HEK293 (cell line): Measurements from ENCODE around the gene CANT1.

ENCODE experiments used
- CTCF ChIA-PET: fragments of 350-600 bp; formaldehyde crosslinking; extraction: SDS; loops from one replicate; lab custom pipeline; 2021; ENCODE audit warnings: antibody characterized with exemption; lab: Yijun Ruan, JAX
- POLR2A ChIA-PET: fragments of 300-600 bp; formaldehyde crosslinking; extraction: SDS; loops from one replicate; lab custom pipeline; 2020; ENCODE audit warnings: antibody characterized with exemption, inconsistent platforms; lab: Yijun Ruan, JAX
- H3K27ac ChIP-seq: fragments of 200-500 bp; sonication (Bioruptor generic); 2 replicates; pipeline ENCODE4 v1.5.1; 2014; ENCODE audit warnings: low read depth, low read length, control low read depth, inconsistent platforms; ENCODE audit errors: extremely low read depth
- H3K36me3 ChIP-seq, 2 experiments: fragments of 200-500 bp in 1 of 2; sonication (Bioruptor generic) in 1 of 2; 1 replicate in 1 of 2; 2 replicates in 1 of 2; pipeline ENCODE4 v1.5.1; 2014 to 2017; ENCODE audit warnings: inconsistent platforms in 2 of 2, low read length in 2 of 2; ENCODE audit not compliant: control insufficient read depth in 2 of 2, insufficient read depth in 1 of 2
- H3K4me1 ChIP-seq: fragments of 200-500 bp; sonication (Bioruptor generic); 2 replicates; pipeline ENCODE4 v1.5.1; 2014; ENCODE audit warnings: mild to moderate bottlenecking, low read length, inconsistent platforms; ENCODE audit not compliant: control insufficient read depth, insufficient read depth
- H3K4me3 ChIP-seq: 2 replicates; pipeline ENCODE4 v1.5.1; 2011; ENCODE audit warnings: low read depth, mild to moderate bottlenecking, control low read depth, low read length, moderate library complexity
- H3K9me3 ChIP-seq: fragments of 200-500 bp; sonication (Bioruptor generic); 2 replicates; pipeline ENCODE4 v1.5.1; 2014; ENCODE audit warnings: low read depth, low read length, inconsistent platforms; ENCODE audit not compliant: control insufficient read depth, insufficient read depth
- MYNN ChIP-seq: fragments of 450-650 bp; formaldehyde crosslinking; IDR thresholded peaks from 2 replicates; pipeline ENCODE4 v1.5.1; 2016; ENCODE audit warnings: missing biosample characterization, missing genetic modification characterization, borderline replicate concordance
- SP3 ChIP-seq: fragments of 450-650 bp; formaldehyde crosslinking; IDR thresholded peaks from 2 replicates; pipeline ENCODE4 v1.5.1; 2016; ENCODE audit warnings: missing biosample characterization, missing genetic modification characterization
- ZBTB8A ChIP-seq: fragments of 450-650 bp; formaldehyde crosslinking; IDR thresholded peaks from 2 replicates; pipeline ENCODE4 v1.5.1; 2016; ENCODE audit warnings: missing biosample characterization, missing genetic modification characterization
- ZNF169 ChIP-seq: fragments of 450-650 bp; formaldehyde crosslinking; IDR thresholded peaks from 2 replicates; pipeline ENCODE4 v1.5.1; 2016; ENCODE audit warnings: missing biosample characterization, missing genetic modification characterization
- TF ChIP-seq, protein P1 (sequence below): fragments of 450-650 bp; formaldehyde crosslinking; IDR thresholded peaks from 2 replicates; pipeline ENCODE4 v1.5.1; 2016; ENCODE audit warnings: missing biosample characterization, missing genetic modification characterization
- TF ChIP-seq, protein P2 (sequence below): sonication (generic); formaldehyde crosslinking; IDR thresholded peaks from 2 replicates; pipeline ENCODE4 v1.8.1; 2022; ENCODE audit warnings: mild to moderate bottlenecking, moderate library complexity, missing genetic modification reagents
- TF ChIP-seq, protein P3 (sequence below): fragments of 450-650 bp; formaldehyde crosslinking; IDR thresholded peaks from 2 replicates; pipeline ENCODE4 v1.5.1; 2016; ENCODE audit warnings: missing biosample characterization, missing genetic modification characterization
- TF ChIP-seq, protein P4 (sequence below): fragments of 450-650 bp; formaldehyde crosslinking; IDR thresholded peaks from 2 replicates; pipeline ENCODE4 v1.5.1; 2016; ENCODE audit warnings: missing biosample characterization, missing genetic modification characterization
- TF ChIP-seq, protein P5 (sequence below): fragments of 450-650 bp; formaldehyde crosslinking; IDR thresholded peaks from 2 replicates; pipeline ENCODE4 v1.5.1; 2016; ENCODE audit warnings: missing biosample characterization, missing genetic modification characterization
- TF ChIP-seq, protein P6 (sequence below): fragments of 450-650 bp; formaldehyde crosslinking; IDR thresholded peaks from 2 replicates; pipeline ENCODE4 v1.5.1; 2017; ENCODE audit warnings: missing biosample characterization, missing genetic modification characterization
- TF ChIP-seq, protein P7 (sequence below): fragments of 450-650 bp; formaldehyde crosslinking; IDR thresholded peaks from 2 replicates; pipeline ENCODE4 v1.5.1; 2017; ENCODE audit warnings: missing biosample characterization, missing genetic modification characterization
- TF ChIP-seq, protein P8 (sequence below): fragments of 450-650 bp; formaldehyde crosslinking; IDR thresholded peaks from 2 replicates; pipeline ENCODE4 v1.5.1; 2016; ENCODE audit warnings: missing biosample characterization, missing genetic modification characterization, borderline replicate concordance

CANT1 gene

DNA sequence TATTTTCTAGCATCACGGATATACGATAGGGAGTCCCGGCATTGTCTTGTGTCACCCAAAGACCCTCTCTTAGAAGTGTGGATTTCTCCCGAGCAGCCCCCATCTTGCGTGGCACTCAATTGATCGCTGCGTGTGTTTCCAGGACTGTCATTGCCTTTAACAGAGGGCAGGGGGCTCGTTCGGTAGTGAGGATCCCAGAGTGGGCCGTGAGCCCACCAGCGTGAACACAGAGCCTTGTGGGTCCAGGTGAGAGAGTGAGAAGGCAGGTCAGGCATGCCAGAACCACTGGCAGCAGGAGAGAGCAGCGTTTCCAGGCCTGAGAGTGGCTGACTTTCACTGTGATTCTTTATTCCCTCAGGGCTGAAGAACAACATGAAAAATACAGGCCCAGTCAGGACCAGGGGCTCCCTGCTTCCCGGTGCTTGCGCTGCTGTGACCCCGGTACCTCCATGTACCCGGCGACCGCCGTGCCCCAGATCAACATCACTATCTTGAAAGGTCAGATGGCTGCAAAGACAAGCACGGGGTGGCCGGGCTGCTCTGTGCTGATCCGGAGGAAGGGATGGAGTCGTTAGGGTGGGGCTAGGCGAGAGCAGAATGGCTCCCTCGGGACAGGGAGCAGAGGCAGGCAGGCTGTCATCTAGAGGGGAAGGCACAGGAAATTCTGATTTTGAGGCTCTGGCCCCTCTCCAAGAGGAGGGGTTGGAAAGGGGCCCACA lies 36.8 kb upstream of the CANT1 start:
- no peak overlapping the region for H3K27ac ChIP-seq
- H3K36me3 ChIP-seq = peaks cover 0 to 3% of the 10 kb centered on the region in 2 experiments; a peak in 1 of 3 replicates
- TF ChIP-seq ZBTB8A (tag by site-specific recombination) = no peak
- TF ChIP-seq, protein P1, sequence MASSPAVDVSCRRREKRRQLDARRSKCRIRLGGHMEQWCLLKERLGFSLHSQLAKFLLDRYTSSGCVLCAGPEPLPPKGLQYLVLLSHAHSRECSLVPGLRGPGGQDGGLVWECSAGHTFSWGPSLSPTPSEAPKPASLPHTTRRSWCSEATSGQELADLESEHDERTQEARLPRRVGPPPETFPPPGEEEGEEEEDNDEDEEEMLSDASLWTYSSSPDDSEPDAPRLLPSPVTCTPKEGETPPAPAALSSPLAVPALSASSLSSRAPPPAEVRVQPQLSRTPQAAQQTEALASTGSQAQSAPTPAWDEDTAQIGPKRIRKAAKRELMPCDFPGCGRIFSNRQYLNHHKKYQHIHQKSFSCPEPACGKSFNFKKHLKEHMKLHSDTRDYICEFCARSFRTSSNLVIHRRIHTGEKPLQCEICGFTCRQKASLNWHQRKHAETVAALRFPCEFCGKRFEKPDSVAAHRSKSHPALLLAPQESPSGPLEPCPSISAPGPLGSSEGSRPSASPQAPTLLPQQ (tag by site-specific recombination) = no peak
- TF ChIP-seq, protein P2, sequence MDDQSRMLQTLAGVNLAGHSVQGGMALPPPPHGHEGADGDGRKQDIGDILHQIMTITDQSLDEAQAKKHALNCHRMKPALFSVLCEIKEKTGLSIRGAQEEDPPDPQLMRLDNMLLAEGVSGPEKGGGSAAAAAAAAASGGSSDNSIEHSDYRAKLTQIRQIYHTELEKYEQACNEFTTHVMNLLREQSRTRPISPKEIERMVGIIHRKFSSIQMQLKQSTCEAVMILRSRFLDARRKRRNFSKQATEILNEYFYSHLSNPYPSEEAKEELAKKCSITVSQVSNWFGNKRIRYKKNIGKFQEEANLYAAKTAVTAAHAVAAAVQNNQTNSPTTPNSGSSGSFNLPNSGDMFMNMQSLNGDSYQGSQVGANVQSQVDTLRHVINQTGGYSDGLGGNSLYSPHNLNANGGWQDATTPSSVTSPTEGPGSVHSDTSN (CRISPR knock-in tag) = no peak
- TF ChIP-seq, protein P3, sequence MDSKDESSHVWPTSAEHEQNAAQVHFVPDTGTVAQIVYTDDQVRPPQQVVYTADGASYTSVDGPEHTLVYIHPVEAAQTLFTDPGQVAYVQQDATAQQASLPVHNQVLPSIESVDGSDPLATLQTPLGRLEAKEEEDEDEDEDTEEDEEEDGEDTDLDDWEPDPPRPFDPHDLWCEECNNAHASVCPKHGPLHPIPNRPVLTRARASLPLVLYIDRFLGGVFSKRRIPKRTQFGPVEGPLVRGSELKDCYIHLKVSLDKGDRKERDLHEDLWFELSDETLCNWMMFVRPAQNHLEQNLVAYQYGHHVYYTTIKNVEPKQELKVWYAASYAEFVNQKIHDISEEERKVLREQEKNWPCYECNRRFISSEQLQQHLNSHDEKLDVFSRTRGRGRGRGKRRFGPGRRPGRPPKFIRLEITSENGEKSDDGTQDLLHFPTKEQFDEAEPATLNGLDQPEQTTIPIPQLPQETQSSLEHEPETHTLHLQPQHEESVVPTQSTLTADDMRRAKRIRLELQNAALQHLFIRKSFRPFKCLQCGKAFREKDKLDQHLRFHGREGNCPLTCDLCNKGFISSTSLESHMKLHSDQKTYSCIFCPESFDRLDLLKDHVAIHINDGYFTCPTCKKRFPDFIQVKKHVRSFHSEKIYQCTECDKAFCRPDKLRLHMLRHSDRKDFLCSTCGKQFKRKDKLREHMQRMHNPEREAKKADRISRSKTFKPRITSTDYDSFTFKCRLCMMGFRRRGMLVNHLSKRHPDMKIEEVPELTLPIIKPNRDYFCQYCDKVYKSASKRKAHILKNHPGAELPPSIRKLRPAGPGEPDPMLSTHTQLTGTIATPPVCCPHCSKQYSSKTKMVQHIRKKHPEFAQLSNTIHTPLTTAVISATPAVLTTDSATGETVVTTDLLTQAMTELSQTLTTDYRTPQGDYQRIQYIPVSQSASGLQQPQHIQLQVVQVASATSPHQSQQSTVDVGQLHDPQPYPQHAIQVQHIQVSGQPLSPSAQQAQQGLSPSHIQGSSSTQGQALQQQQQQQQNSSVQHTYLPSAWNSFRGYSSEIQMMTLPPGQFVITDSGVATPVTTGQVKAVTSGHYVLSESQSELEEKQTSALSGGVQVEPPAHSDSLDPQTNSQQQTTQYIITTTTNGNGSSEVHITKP (tag by site-specific recombination) = no peak
- TF ChIP-seq, protein P4, sequence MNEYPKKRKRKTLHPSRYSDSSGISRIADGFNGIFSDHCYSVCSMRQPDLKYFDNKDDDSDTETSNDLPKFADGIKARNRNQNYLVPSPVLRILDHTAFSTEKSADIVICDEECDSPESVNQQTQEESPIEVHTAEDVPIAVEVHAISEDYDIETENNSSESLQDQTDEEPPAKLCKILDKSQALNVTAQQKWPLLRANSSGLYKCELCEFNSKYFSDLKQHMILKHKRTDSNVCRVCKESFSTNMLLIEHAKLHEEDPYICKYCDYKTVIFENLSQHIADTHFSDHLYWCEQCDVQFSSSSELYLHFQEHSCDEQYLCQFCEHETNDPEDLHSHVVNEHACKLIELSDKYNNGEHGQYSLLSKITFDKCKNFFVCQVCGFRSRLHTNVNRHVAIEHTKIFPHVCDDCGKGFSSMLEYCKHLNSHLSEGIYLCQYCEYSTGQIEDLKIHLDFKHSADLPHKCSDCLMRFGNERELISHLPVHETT (tag by site-specific recombination) = no peak
- no peaks in the 10 kb centered on the region for H3K9me3 ChIP-seq
- POLR2A ChIA-PET = interaction anchor here (1.2 to 1.7 kb wide), 2 partner anchors 20 to 28 kb away, joined by 5 to 8 read pairs; partner anchors contain the start of gene ENGASE
- CTCF ChIA-PET = interaction anchor here (0.6 to 3.4 kb wide), 37 partner anchors 10 to 695 kb away, joined by 3 to 122 read pairs (median 6); partner anchors contain the start of gene ENGASE
- H3K4me1 ChIP-seq = no peaks in the 10 kb centered on the region
- H3K4me3 ChIP-seq = no peak overlapping the region

DNA sequence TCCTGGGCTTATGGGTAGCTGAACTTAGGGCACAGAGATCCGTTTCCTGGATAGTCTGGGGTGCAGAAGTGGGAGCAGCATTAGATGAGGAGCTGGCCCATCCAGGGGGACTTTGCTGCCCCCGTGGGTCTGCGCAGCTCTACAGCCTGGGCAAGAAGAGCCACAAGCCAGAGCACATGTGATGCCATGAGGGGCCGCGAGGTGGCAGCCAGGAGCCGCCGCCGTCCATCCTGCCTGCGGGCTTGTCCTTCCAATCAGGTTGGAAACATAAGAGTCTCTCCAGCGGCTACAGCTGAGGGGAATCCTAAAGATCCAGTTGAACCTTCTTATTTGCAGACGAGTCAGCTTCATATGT lies 36.3 kb upstream of the CANT1 start:
- H3K27ac ChIP-seq = no peak overlapping the region
- CTCF ChIA-PET = interaction anchor here (0.5 to 3.4 kb wide), 45 partner anchors 10 to 695 kb away, joined by 3 to 122 read pairs (median 5); partner anchors contain the start of gene ENGASE
- H3K4me1 ChIP-seq = no peaks in the 10 kb centered on the region
- H3K4me3 ChIP-seq = no peak overlapping the region
- H3K36me3 ChIP-seq = peaks cover 0 to 3% of the 10 kb centered on the region in 2 experiments; a peak in 1 of 3 replicates
- H3K9me3 ChIP-seq = no peaks in the 10 kb centered on the region
- POLR2A ChIA-PET = interaction anchor here (1.2 to 1.9 kb wide), 3 partner anchors 9 to 29 kb away, joined by 4 to 8 read pairs (median 5); partner anchors contain the start of gene ENGASE
- TF ChIP-seq, protein P5, sequence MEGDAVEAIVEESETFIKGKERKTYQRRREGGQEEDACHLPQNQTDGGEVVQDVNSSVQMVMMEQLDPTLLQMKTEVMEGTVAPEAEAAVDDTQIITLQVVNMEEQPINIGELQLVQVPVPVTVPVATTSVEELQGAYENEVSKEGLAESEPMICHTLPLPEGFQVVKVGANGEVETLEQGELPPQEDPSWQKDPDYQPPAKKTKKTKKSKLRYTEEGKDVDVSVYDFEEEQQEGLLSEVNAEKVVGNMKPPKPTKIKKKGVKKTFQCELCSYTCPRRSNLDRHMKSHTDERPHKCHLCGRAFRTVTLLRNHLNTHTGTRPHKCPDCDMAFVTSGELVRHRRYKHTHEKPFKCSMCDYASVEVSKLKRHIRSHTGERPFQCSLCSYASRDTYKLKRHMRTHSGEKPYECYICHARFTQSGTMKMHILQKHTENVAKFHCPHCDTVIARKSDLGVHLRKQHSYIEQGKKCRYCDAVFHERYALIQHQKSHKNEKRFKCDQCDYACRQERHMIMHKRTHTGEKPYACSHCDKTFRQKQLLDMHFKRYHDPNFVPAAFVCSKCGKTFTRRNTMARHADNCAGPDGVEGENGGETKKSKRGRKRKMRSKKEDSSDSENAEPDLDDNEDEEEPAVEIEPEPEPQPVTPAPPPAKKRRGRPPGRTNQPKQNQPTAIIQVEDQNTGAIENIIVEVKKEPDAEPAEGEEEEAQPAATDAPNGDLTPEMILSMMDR (tag by site-specific recombination) = peak; percentile 91
- TF ChIP-seq ZNF169 (no peak), MYNN (tag by site-specific recombination) (0 out of 2 replicates have a peak, but pooled peaks have one; percentile 37), SP3 (tag by site-specific recombination) (no peak)
- TF ChIP-seq, protein P6, sequence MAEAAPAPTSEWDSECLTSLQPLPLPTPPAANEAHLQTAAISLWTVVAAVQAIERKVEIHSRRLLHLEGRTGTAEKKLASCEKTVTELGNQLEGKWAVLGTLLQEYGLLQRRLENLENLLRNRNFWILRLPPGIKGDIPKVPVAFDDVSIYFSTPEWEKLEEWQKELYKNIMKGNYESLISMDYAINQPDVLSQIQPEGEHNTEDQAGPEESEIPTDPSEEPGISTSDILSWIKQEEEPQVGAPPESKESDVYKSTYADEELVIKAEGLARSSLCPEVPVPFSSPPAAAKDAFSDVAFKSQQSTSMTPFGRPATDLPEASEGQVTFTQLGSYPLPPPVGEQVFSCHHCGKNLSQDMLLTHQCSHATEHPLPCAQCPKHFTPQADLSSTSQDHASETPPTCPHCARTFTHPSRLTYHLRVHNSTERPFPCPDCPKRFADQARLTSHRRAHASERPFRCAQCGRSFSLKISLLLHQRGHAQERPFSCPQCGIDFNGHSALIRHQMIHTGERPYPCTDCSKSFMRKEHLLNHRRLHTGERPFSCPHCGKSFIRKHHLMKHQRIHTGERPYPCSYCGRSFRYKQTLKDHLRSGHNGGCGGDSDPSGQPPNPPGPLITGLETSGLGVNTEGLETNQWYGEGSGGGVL = no peak
- TF ChIP-seq, protein P7, sequence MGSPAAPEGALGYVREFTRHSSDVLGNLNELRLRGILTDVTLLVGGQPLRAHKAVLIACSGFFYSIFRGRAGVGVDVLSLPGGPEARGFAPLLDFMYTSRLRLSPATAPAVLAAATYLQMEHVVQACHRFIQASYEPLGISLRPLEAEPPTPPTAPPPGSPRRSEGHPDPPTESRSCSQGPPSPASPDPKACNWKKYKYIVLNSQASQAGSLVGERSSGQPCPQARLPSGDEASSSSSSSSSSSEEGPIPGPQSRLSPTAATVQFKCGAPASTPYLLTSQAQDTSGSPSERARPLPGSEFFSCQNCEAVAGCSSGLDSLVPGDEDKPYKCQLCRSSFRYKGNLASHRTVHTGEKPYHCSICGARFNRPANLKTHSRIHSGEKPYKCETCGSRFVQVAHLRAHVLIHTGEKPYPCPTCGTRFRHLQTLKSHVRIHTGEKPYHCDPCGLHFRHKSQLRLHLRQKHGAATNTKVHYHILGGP (tag by site-specific recombination) = no peak
- TF ChIP-seq, protein P8, sequence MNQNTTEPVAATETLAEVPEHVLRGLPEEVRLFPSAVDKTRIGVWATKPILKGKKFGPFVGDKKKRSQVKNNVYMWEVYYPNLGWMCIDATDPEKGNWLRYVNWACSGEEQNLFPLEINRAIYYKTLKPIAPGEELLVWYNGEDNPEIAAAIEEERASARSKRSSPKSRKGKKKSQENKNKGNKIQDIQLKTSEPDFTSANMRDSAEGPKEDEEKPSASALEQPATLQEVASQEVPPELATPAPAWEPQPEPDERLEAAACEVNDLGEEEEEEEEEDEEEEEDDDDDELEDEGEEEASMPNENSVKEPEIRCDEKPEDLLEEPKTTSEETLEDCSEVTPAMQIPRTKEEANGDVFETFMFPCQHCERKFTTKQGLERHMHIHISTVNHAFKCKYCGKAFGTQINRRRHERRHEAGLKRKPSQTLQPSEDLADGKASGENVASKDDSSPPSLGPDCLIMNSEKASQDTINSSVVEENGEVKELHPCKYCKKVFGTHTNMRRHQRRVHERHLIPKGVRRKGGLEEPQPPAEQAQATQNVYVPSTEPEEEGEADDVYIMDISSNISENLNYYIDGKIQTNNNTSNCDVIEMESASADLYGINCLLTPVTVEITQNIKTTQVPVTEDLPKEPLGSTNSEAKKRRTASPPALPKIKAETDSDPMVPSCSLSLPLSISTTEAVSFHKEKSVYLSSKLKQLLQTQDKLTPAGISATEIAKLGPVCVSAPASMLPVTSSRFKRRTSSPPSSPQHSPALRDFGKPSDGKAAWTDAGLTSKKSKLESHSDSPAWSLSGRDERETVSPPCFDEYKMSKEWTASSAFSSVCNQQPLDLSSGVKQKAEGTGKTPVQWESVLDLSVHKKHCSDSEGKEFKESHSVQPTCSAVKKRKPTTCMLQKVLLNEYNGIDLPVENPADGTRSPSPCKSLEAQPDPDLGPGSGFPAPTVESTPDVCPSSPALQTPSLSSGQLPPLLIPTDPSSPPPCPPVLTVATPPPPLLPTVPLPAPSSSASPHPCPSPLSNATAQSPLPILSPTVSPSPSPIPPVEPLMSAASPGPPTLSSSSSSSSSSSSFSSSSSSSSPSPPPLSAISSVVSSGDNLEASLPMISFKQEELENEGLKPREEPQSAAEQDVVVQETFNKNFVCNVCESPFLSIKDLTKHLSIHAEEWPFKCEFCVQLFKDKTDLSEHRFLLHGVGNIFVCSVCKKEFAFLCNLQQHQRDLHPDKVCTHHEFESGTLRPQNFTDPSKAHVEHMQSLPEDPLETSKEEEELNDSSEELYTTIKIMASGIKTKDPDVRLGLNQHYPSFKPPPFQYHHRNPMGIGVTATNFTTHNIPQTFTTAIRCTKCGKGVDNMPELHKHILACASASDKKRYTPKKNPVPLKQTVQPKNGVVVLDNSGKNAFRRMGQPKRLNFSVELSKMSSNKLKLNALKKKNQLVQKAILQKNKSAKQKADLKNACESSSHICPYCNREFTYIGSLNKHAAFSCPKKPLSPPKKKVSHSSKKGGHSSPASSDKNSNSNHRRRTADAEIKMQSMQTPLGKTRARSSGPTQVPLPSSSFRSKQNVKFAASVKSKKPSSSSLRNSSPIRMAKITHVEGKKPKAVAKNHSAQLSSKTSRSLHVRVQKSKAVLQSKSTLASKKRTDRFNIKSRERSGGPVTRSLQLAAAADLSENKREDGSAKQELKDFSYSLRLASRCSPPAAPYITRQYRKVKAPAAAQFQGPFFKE (tag by site-specific recombination) = no peak
